Activated CD4-positive, alpha-beta memory T cell treated with anti-CD3 and anti-CD28 coated beads for 36 hours (primary cell): Measurements from ENCODE around the gene MUC2. TPM values are rescaled to one million over a fixed set of nuclear protein-coding genes. Genes with fewer than 3 reads are reported as not detected.

Experiments used
- CTCF ChIA-PET: fragments of 350-600 bp; sonication (Branson Sonifier 250); formaldehyde crosslinking; loops from one replicate; lab custom pipeline; 2021; ENCODE audit warnings: antibody characterized with exemption, inconsistent platforms; lab: Charles Lee
- POLR2A ChIA-PET: fragments of 350-600 bp; sonication (Branson Sonifier 250); formaldehyde crosslinking; loops from one replicate; lab custom pipeline; 2021; ENCODE audit warnings: antibody characterized with exemption; lab: Charles Lee
- DNase-seq: peaks from one replicate; pipeline ENCODE4 v3.0.0-alpha.2; 2020
- H3K27ac Mint-ChIP-seq: one replicate; pipeline ENCODE4 v1.8.0; 2021; ENCODE audit warnings: mixed read lengths
- H3K27me3 Mint-ChIP-seq: one replicate; pipeline ENCODE4 v1.8.0; 2021; ENCODE audit warnings: mixed read lengths
- H3K36me3 Mint-ChIP-seq: one replicate; pipeline ENCODE4 v1.8.0; 2021; ENCODE audit warnings: mixed read lengths
- H3K4me1 Mint-ChIP-seq: one replicate; pipeline ENCODE4 v1.8.0; 2021; ENCODE audit warnings: low read depth, mixed read lengths
- H3K4me3 Mint-ChIP-seq: one replicate; pipeline ENCODE4 v1.8.0; 2021; ENCODE audit warnings: mild to moderate bottlenecking, mixed read lengths
- H3K9me3 Mint-ChIP-seq: one replicate; pipeline ENCODE4 v1.8.0; 2021; ENCODE audit warnings: mixed read lengths
- intact Hi-C: fragments of 100-400 bp; cut with micrococcal nuclease; formaldehyde crosslinking; loops from one replicate; pipeline ENCODE4 v1.15.1; 2023
- total RNA-seq, 2 experiments: library from RNA; stranded (reverse); gene quantifications; one replicate each; pipeline ENCODE4 v1.2.3, GENCODE V29; 2021

Gene MUC2
- total RNA-seq, 2 experiments from 2014 or later: not detected

- DNase-seq: no peak
- no peaks in the 10 kb centered on the region for H3K9me3 Mint-ChIP-seq
- H3K27ac Mint-ChIP-seq: no peak overlapping the region
- H3K27me3 Mint-ChIP-seq: peaks cover 24% of the 10 kb centered on the region
- peaks cover 4% of the 10 kb centered on the region for H3K4me1 Mint-ChIP-seq
- H3K36me3 Mint-ChIP-seq: no peaks in the 10 kb centered on the region
- intact Hi-C loops: no loop called here
- POLR2A ChIA-PET: no interaction called here
- H3K4me3 Mint-ChIP-seq: no peak overlapping the region
- CTCF ChIA-PET: interaction anchor here (2.9 kb wide), 1 partner anchor 201 kb away, joined by 33 read pairs; no protein-coding TSS in a partner anchor
Measured at GRCh38 chr11:1049071-1049405, 25.6 kb upstream of the MUC2 start.

- intact Hi-C loops: no loop called here
- CTCF ChIA-PET: interaction anchor here (0.6 to 2.9 kb wide), 2 partner anchors 198 to 202 kb away, joined by 3 to 33 read pairs; no protein-coding TSS in a partner anchor
- DNase-seq: no peak
- no peaks in the 10 kb centered on the region for H3K9me3 Mint-ChIP-seq
- peaks cover 4% of the 10 kb centered on the region for H3K4me1 Mint-ChIP-seq
- POLR2A ChIA-PET: no interaction called here
- H3K36me3 Mint-ChIP-seq: no peaks in the 10 kb centered on the region
- no peak overlapping the region for H3K27ac Mint-ChIP-seq
- H3K4me3 Mint-ChIP-seq: no peak overlapping the region
- H3K27me3 Mint-ChIP-seq: peaks cover 24% of the 10 kb centered on the region
Measured at GRCh38 chr11:1049431-1049891, 25.2 kb upstream of the MUC2 start.

GRCh38 chr11:1049911-1050580 lies 24.6 kb upstream of the MUC2 start:
- intact Hi-C loops: no loop called here
- H3K4me1 Mint-ChIP-seq: peaks cover 4% of the 10 kb centered on the region
- H3K27me3 Mint-ChIP-seq: peaks cover 24% of the 10 kb centered on the region
- no peak for DNase-seq
- ChIA-PET CTCF (interaction anchor here (0.6 to 2.9 kb wide), 4 partner anchors 125 to 206 kb away, joined by 3 to 33 read pairs (median 8); partner anchors contain the start of genes AP2A2 and TSPAN4), POLR2A (no interaction called here)
- H3K9me3 Mint-ChIP-seq: no peaks in the 10 kb centered on the region
- no peak overlapping the region for H3K27ac Mint-ChIP-seq
- no peak overlapping the region for H3K4me3 Mint-ChIP-seq
- no peaks in the 10 kb centered on the region for H3K36me3 Mint-ChIP-seq

GRCh38 chr11:1050581-1051355 lies 23.9 kb upstream of the MUC2 start:
- H3K27ac Mint-ChIP-seq: no peak overlapping the region
- no peak overlapping the region for H3K4me3 Mint-ChIP-seq
- DNase-seq: peak; percentile 83
- peaks cover 26% of the 10 kb centered on the region for H3K27me3 Mint-ChIP-seq
- H3K36me3 Mint-ChIP-seq: no peaks in the 10 kb centered on the region
- ChIA-PET POLR2A (no interaction called here), CTCF (interaction anchor here (0.7 to 2.9 kb wide), 9 partner anchors 10 to 207 kb away, joined by 3 to 33 read pairs (median 3); partner anchors contain the start of genes AP2A2 and TSPAN4)
- peaks cover 4% of the 10 kb centered on the region for H3K4me1 Mint-ChIP-seq
- no peaks in the 10 kb centered on the region for H3K9me3 Mint-ChIP-seq
- intact Hi-C loops: loop anchor here (1.0 kb wide), 1 partner anchor 202 kb away; no protein-coding TSS in a partner anchor

- POLR2A ChIA-PET: interaction anchor here (1.0 kb wide), 1 partner anchor 209 kb away, joined by 3 read pairs; the partner anchor contains the start of gene TSPAN4
- H3K4me3 Mint-ChIP-seq: no peak overlapping the region
- no peaks in the 10 kb centered on the region for H3K9me3 Mint-ChIP-seq
- intact Hi-C loops: loop anchor here (1.0 kb wide), 1 partner anchor 203 kb away; no protein-coding TSS in a partner anchor
- CTCF ChIA-PET: interaction anchor here (0.7 to 2.9 kb wide), 11 partner anchors 9 to 208 kb away, joined by 3 to 33 read pairs (median 3); partner anchors contain the start of genes AP2A2 and TSPAN4
- DNase-seq: no peak
- peaks cover 4% of the 10 kb centered on the region for H3K4me1 Mint-ChIP-seq
- H3K27ac Mint-ChIP-seq: no peak overlapping the region
- H3K27me3 Mint-ChIP-seq: peaks cover 24% of the 10 kb centered on the region
- no peaks in the 10 kb centered on the region for H3K36me3 Mint-ChIP-seq
Measured at GRCh38 chr11:1051356-1052132, 23.1 kb upstream of the MUC2 start.

GRCh38 chr11:1052133-1053011 lies 22.3 kb upstream of the MUC2 start:
- no peaks in the 10 kb centered on the region for H3K36me3 Mint-ChIP-seq

GRCh38 chr11:1053121-1053901 lies 21.4 kb upstream of the MUC2 start:
- Mint-ChIP-seq H3K4me1 (peaks cover 4% of the 10 kb centered on the region), H3K27me3 (peaks cover 20% of the 10 kb centered on the region), H3K27ac (no peak overlapping the region), H3K9me3 (no peaks in the 10 kb centered on the region), H3K4me3 (no peak overlapping the region), H3K36me3 (no peaks in the 10 kb centered on the region)
- ChIA-PET CTCF (interaction anchor here (0.6 to 1.8 kb wide), 3 partner anchors 21 to 205 kb away, joined by 3 to 5 read pairs (median 4); no protein-coding TSS in a partner anchor), POLR2A (no interaction called here)
- intact Hi-C loops: no loop called here
- no peak for DNase-seq

More at GRCh38 chr11:1052133-1053011, 22.3 kb upstream of the MUC2 start:
- intact Hi-C loops: no loop called here
- Mint-ChIP-seq H3K27me3 (peaks cover 19% of the 10 kb centered on the region), H3K9me3 (no peaks in the 10 kb centered on the region), H3K27ac (no peak overlapping the region), H3K4me3 (no peak overlapping the region), H3K4me1 (peaks cover 4% of the 10 kb centered on the region)
- ChIA-PET POLR2A (interaction anchor here (1.0 kb wide), 1 partner anchor 210 kb away, joined by 3 read pairs; the partner anchor contains the start of gene TSPAN4), CTCF (interaction anchor here (0.8 to 2.9 kb wide), 7 partner anchors 8 to 208 kb away, joined by 3 to 33 read pairs (median 4); partner anchors contain the start of gene TSPAN4)
- no peak for DNase-seq

- no peak overlapping the region for H3K4me3 Mint-ChIP-seq
- H3K9me3 Mint-ChIP-seq: no peaks in the 10 kb centered on the region
- peaks cover 14% of the 10 kb centered on the region for H3K27me3 Mint-ChIP-seq
- peaks cover 4% of the 10 kb centered on the region for H3K4me1 Mint-ChIP-seq
- CTCF ChIA-PET: interaction anchor here (1.8 kb wide), 2 partner anchors 183 to 206 kb away, joined by 4 to 5 read pairs; no protein-coding TSS in a partner anchor
- intact Hi-C loops: no loop called here
- H3K36me3 Mint-ChIP-seq: no peaks in the 10 kb centered on the region
- H3K27ac Mint-ChIP-seq: no peak overlapping the region
- no peak for DNase-seq
- POLR2A ChIA-PET: interaction anchor here (0.5 kb wide), 1 partner anchor 153 kb away, joined by 3 read pairs; no protein-coding TSS in a partner anchor
Measured at GRCh38 chr11:1054143-1055108, 20.2 kb upstream of the MUC2 start.

- no peaks in the 10 kb centered on the region for H3K36me3 Mint-ChIP-seq
- ChIA-PET CTCF (no interaction called here), POLR2A (no interaction called here)
- no peaks in the 10 kb centered on the region for H3K9me3 Mint-ChIP-seq
- H3K4me3 Mint-ChIP-seq: no peak overlapping the region
- H3K4me1 Mint-ChIP-seq: peaks cover 4% of the 10 kb centered on the region
- H3K27me3 Mint-ChIP-seq: peaks cover 13% of the 10 kb centered on the region
- no peak for DNase-seq
- H3K27ac Mint-ChIP-seq: no peak overlapping the region
- intact Hi-C loops: no loop called here
Measured at GRCh38 chr11:1055109-1055703, 19.5 kb upstream of the MUC2 start.
